HEK293T (cell line): ENCODE results near the gene ATP6AP2.

Source experiments
- ARNT ChIP-seq: fragments of 450-650 bp; IDR thresholded peaks from 2 replicates; pipeline ENCODE4 v1.6.1; 2017; ENCODE audit warnings: mild to moderate bottlenecking
- BHLHE40 ChIP-seq: fragments of 450-650 bp; IDR thresholded peaks from 2 replicates; pipeline ENCODE4 v1.6.1; 2016; ENCODE audit warnings: mild to moderate bottlenecking, moderate library complexity, borderline replicate concordance
- CTBP1 ChIP-seq: fragments of 450-650 bp; IDR thresholded peaks from 2 replicates; pipeline ENCODE4 v1.6.1; 2016; ENCODE audit warnings: borderline replicate concordance
- ELF4 ChIP-seq: fragments of 450-650 bp; IDR thresholded peaks from 2 replicates; pipeline ENCODE4 v1.6.1; 2017; ENCODE audit warnings: antibody characterized with exemption
- FOXA1 ChIP-seq: fragments of 450-650 bp; IDR thresholded peaks from 2 replicates; pipeline ENCODE4 v1.6.1; 2016; ENCODE audit warnings: mild to moderate bottlenecking
- FOXK2 ChIP-seq: fragments of 450-650 bp; IDR thresholded peaks from 2 replicates; pipeline ENCODE4 v1.6.1; 2016; ENCODE audit warnings: mild to moderate bottlenecking
- FOXM1 ChIP-seq: fragments of 450-650 bp; IDR thresholded peaks from 2 replicates; pipeline ENCODE4 v1.6.1; 2017; ENCODE audit warnings: mild to moderate bottlenecking, borderline replicate concordance
- HDGF ChIP-seq: fragments of 450-650 bp; IDR thresholded peaks from 2 replicates; pipeline ENCODE4 v1.6.1; 2017; ENCODE audit warnings: antibody characterized with exemption, borderline replicate concordance
- L3MBTL2 ChIP-seq: fragments of 450-650 bp; conservative IDR thresholded peaks from 2 replicates; pipeline ENCODE4 v1.6.1; 2016; ENCODE audit warnings: mild to moderate bottlenecking
- PKNOX1 ChIP-seq: fragments of 450-650 bp; IDR thresholded peaks from 2 replicates; pipeline ENCODE4 v1.6.1; 2016
- SP1 ChIP-seq: fragments of 450-650 bp; IDR thresholded peaks from 2 replicates; pipeline ENCODE4 v1.6.1; 2017
- SUZ12 ChIP-seq: fragments of 450-650 bp; IDR thresholded peaks from 2 replicates; pipeline ENCODE4 v1.6.1; 2016; ENCODE audit warnings: mild to moderate bottlenecking
- TARDBP ChIP-seq: fragments of 450-650 bp; IDR thresholded peaks from 2 replicates; pipeline ENCODE4 v1.6.1; 2016
- ZNF384 ChIP-seq: fragments of 450-650 bp; IDR thresholded peaks from 2 replicates; pipeline ENCODE4 v1.6.1; 2016

- TF ChIP-seq SP1 (no peak), ZNF384 (no peak), PKNOX1 (no peak), HDGF (no peak), FOXA1 (no peak), SUZ12 (no peak), ELF4 (no peak), BHLHE40 (no peak), FOXK2 (no peak), L3MBTL2 (no peak), FOXM1 (no peak), TARDBP (no peak), CTBP1 (no peak), ARNT (no peak)
Observed at GRCh38 chrX:40651620-40652223, 71.0 kb downstream of the ATP6AP2 start.
